ENCODE data around the gene SGPP2. TPM values are rescaled to one million over a fixed set of nuclear protein-coding genes. Genes with fewer than 3 reads are reported as not detected.

The SGPP2 gene
- total RNA-seq, 1 donor from 2014 or later, result 2.3 TPM

- intact Hi-C loops (cut with micrococcal nuclease), result no loop called here
- no peaks in the 10 kb centered on the region for H3K27me3 ChIP-seq (ENCODE audit: low read depth)
- no peaks in the 10 kb centered on the region for H3K36me3 ChIP-seq
- DNase-seq, result no peak
- H3K4me1 ChIP-seq, result peaks cover 10% of the 10 kb centered on the region
- no peaks in the 10 kb centered on the region for H3K9me3 ChIP-seq (replicated peaks)
- H3K4me3 ChIP-seq, result no peak overlapping the region
- H3K27ac ChIP-seq (replicated peaks), result no peak overlapping the region
- TF ChIP-seq CTCF (IDR thresholded peaks at IDR 0.05; ENCODE audit: borderline replicate concordance), result no peak
Measured at GRCh38 chr2:222477962-222478608, 53.7 kb downstream of the SGPP2 start.

GRCh38 chr2:222479859-222480258 is 55.5 kb downstream of the SGPP2 start:
- DNase-seq, result no peak
- Histone ChIP-seq H3K27ac (replicated peaks) (no peak overlapping the region), H3K36me3 (no peaks in the 10 kb centered on the region), H3K27me3 (ENCODE audit: low read depth) (no peaks in the 10 kb centered on the region), H3K4me3 (no peak overlapping the region), H3K9me3 (replicated peaks) (no peaks in the 10 kb centered on the region), H3K4me1 (peaks cover 11% of the 10 kb centered on the region)
- TF ChIP-seq CTCF (IDR thresholded peaks at IDR 0.05; ENCODE audit: borderline replicate concordance), result no peak
- intact Hi-C loops (cut with micrococcal nuclease), result no loop called here

- H3K36me3 ChIP-seq, result no peaks in the 10 kb centered on the region
- no peaks in the 10 kb centered on the region for H3K27me3 ChIP-seq (ENCODE audit: low read depth)
- H3K9me3 ChIP-seq (replicated peaks), result no peaks in the 10 kb centered on the region
- H3K4me1 ChIP-seq, result peaks cover 17% of the 10 kb centered on the region
- H3K4me3 ChIP-seq, result no peak overlapping the region
- DNase-seq, result no peak
- H3K27ac ChIP-seq (replicated peaks), result no peak overlapping the region
- intact Hi-C loops (cut with micrococcal nuclease), result no loop called here
- TF ChIP-seq CTCF (IDR thresholded peaks at IDR 0.05; ENCODE audit: borderline replicate concordance), result no peak
Measured at GRCh38 chr2:222480497-222480896, 56.2 kb downstream of the SGPP2 start.

GRCh38 chr2:222481941-222482340 is 57.6 kb downstream of the SGPP2 start:
- intact Hi-C loops (cut with micrococcal nuclease), result no loop called here
- no peak for DNase-seq
- Histone ChIP-seq H3K27ac (replicated peaks) (no peak overlapping the region), H3K9me3 (replicated peaks) (no peaks in the 10 kb centered on the region), H3K4me3 (no peak overlapping the region), H3K27me3 (ENCODE audit: low read depth) (no peaks in the 10 kb centered on the region), H3K4me1 (peaks cover 28% of the 10 kb centered on the region), H3K36me3 (no peaks in the 10 kb centered on the region)
- no peak for TF ChIP-seq CTCF (IDR thresholded peaks at IDR 0.05; ENCODE audit: borderline replicate concordance)

- no peaks in the 10 kb centered on the region for H3K9me3 ChIP-seq (replicated peaks)
- intact Hi-C loops (cut with micrococcal nuclease), result no loop called here
- H3K4me3 ChIP-seq, result no peak overlapping the region
- DNase-seq, result peak; percentile 22
- no peak overlapping the region for H3K27ac ChIP-seq (replicated peaks)
- H3K4me1 ChIP-seq, result peaks cover 28% of the 10 kb centered on the region
- H3K27me3 ChIP-seq (ENCODE audit: low read depth), result no peaks in the 10 kb centered on the region
- no peaks in the 10 kb centered on the region for H3K36me3 ChIP-seq
- no peak for TF ChIP-seq CTCF (IDR thresholded peaks at IDR 0.05; ENCODE audit: borderline replicate concordance)
Measured at GRCh38 chr2:222483513-222484039, 59.2 kb downstream of the SGPP2 start.
